Upper lobe of left lung (tissue), 4 donors: ENCODE results near the gene NAP1L3.

Experiments used
- CTCF ChIP-seq, 6 experiments: fragments of 450-650 bp in 4 of 6; fragments of 200-600 bp in 2 of 6; sonication (generic) in 2 of 6; IDR thresholded peaks; one replicate each; pipeline ENCODE4 v1.5.1; 2016 to 2019; ENCODE audit warnings: antibody characterized with exemption in 6 of 6
- EP300 ChIP-seq, 4 donors: sonication (generic); formaldehyde crosslinking; IDR thresholded peaks; one replicate each; pipeline ENCODE4 v1.5.1; 2017; ENCODE audit warnings: antibody characterized with exemption in 4 of 4, control low read depth in 2 of 4
- POLR2A ChIP-seq, 4 donors: fragments of 450-650 bp; IDR thresholded peaks; one replicate each; pipeline ENCODE4 v1.5.1; 2016 to 2017; ENCODE audit warnings: antibody characterized with exemption in 4 of 4, mild to moderate bottlenecking in 2 of 4
- POLR2AphosphoS5 ChIP-seq, 2 donors: sonication (generic); formaldehyde crosslinking; IDR thresholded peaks; one replicate each; pipeline ENCODE4 v1.5.1; 2017; ENCODE audit warnings: antibody characterized with exemption in 2 of 2

DNA sequence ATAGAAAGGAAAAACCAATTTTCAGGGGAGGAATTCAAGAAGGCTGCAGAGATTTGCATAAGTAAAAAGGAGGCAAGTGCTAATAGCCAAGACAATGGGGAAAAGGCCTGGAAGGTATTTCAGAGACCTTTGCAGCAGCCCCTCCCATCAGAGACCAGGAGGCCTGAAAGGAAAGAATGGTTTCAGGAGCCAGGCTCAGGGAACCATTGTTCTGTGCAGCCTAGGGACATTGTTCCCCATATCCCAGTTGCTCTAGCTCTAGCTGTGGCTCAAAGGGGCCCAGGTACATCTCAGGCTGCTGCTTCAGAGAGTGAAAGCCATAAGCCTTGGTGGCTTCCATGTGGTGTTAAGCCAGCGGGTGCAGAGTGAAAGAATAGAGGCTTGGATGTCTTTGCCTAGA, 24.0 kb downstream of the NAP1L3 start:
- TF ChIP-seq CTCF (IDR thresholded peaks at IDR 0.05) (no peak), POLR2AphosphoS5 (IDR thresholded peaks at IDR 0.05) (no peak), EP300 (IDR thresholded peaks at IDR 0.05) (no peak), POLR2A (IDR thresholded peaks at IDR 0.05) (no peak)
